Endothelial cell of coronary artery (primary cell): Measurements from ENCODE around the gene RILPL1. TPM values are rescaled to one million over a fixed set of nuclear protein-coding genes. Genes with fewer than 3 reads are reported as not detected.

Experiments used
- total RNA-seq: library from RNA; depleted of rRNA; stranded (reverse); fragments of >200 nt; gene quantifications from 2 replicates; pipeline ENCODE4 v1.2.3, GENCODE V29; 2014

RILPL1 gene
- total RNA-seq = 9.7 and 13.1 TPM in 2 replicates

GRCh38 chr12:123533672-123534643 is at the start of gene RILPL1:
Gene RILPL1, minus strand, starts transcription at chr12:123533719. Its CDS starts 237 bp downstream, at chr12:123533482.

GRCh38 chr12:123457980-123458779 is 75.3 kb downstream of the RILPL1 start, which contains the start of gene SNRNP35:
Gene SNRNP35, plus strand, starts transcription at chr12:123458139. Its CDS starts 7,402 bp downstream, at chr12:123465541.

GRCh38 chr12:123436017-123436964 is 97.2 kb downstream of the RILPL1 start, which contains the start of gene RILPL2:
Gene RILPL2, minus strand, starts transcription at chr12:123436684. Its CDS starts 264 bp downstream, at chr12:123436420.

Other genes starting within 250 kb of the RILPL1 start
- 22.7 and 24.6 TPM in 2 replicates for gene SBNO1, start 168.9 kb downstream of the RILPL1 start, total RNA-seq
- gene KMT5A, start 149.6 kb downstream of the RILPL1 start, total RNA-seq = 38.3 and 38.4 TPM in 2 replicates
- gene RILPL2, start 97.0 kb downstream of the RILPL1 start, total RNA-seq = 4.6 and 4.9 TPM in 2 replicates
- gene SNRNP35, start 75.6 kb downstream of the RILPL1 start, total RNA-seq = 11.8 and 14.5 TPM in 2 replicates
- 373 and 377 TPM in 2 replicates for gene TMED2, start 50.8 kb upstream of the RILPL1 start, total RNA-seq
- gene DDX55, start 68.4 kb upstream of the RILPL1 start, total RNA-seq = 14.9 and 15.6 TPM in 2 replicates
- 31.5 and 33.1 TPM in 2 replicates for gene EIF2B1, start 100.0 kb upstream of the RILPL1 start, total RNA-seq
- gene GTF2H3, start 100.1 kb upstream of the RILPL1 start, total RNA-seq = 19.9 and 23.4 TPM in 2 replicates
- gene TCTN2, start 137.4 kb upstream of the RILPL1 start, total RNA-seq = 8.5 and 9.9 TPM in 2 replicates
- 21.8 and 26.0 TPM in 2 replicates for gene ATP6V0A2, start 178.6 kb upstream of the RILPL1 start, total RNA-seq
- under 0.01 and 0.09 TPM in 2 replicates for gene DNAH10, start 228.6 kb upstream of the RILPL1 start, total RNA-seq